ENCODE measurements around the gene FXYD1.

FXYD1 gene

GRCh38 chr19:35162471-35163326, 24.1 kb downstream of the FXYD1 start:
- no peak for DNase-seq (ENCODE audit: low read depth)

- DNase-seq (ENCODE audit: low read depth): no peak
Measured at GRCh38 chr19:35164418-35164817, 25.8 kb downstream of the FXYD1 start.

DNA sequence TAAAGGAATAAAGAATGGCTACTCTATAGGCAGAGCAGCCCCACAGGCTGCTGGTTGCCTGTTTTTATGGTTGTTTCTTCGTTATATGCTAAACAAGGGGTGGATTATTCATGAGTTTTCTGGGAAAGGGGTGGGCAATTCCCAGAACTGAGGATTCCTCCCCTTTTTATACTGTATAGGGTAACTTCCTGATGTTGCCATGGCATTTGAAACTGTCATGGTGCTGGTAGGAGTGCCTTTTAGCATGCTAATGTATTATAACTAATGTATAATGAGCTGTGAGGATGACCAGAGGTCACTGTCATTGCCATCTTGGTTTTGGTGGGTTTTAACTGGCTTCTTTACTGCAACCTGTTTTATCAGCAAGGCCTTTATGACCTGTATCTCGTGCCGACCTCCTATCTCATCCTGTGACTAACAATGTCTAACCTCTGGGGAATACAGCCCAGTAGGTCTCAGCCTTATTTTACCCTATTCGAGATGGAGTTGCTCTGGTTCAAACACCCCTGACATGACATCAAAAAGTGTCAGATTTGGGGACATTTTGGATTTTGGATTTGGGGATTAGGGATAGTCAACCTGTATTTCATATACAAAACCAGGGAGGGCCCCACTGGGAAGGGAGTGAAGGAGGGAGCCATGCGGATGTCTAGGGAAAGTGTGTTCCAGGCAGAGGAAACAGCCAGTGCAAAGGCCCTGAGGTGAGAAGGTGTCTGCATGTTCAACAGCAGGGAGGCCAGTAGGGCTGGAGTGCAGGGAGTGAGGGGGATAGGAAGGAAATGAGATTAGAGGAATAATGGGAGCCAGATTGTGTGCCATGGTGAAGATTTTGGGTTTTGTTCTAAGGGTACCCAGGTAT, 26.8 kb downstream of the FXYD1 start:
- no peak for DNase-seq (ENCODE audit: low read depth)

DNA sequence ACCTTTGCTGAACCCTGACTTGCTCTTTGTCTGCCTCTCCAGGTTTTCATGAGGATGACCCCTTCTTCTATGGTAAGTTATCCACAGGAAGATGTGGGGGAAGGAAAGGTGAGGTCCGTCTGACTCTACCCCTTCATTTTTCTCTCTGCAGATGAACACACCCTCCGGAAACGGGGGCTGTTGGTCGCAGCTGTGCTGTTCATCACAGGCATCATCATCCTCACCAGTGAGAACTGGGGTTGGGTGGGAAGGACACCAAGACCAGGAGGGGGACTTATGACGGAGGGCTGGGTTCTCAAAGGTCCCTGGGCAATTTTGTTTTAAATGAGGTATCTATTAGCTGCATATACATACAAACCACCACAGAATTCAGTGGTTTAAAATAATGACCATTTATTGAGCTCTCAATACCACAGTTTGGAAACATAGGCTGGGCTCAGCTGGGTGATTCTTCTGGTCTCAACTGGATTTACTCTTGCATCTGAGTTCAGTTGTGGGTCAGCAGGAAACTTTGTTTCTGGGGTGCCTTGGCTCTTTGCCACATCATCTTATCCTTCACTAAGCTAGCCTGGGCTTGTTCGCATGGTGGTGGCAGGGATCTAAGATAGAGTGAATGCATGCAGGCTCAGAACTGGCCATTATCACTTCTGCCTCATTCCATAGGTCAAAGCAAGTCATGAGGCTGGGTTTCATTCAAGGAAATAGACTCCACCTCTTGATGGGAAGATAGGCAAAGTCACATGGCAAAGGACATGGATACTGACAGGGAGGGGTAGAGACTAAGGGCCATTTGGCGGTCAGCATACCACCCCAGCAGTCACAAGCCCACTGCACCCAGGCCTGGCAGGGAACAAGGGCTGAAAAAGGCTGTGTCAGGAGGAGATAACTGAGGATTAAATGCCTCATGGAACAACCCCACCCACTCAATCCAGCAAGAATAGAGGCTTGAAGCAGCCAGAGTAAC, 27.8 kb downstream of the FXYD1 start:
- DNase-seq (ENCODE audit: low read depth): no peak

GRCh38 chr19:35167251-35168119, 28.9 kb downstream of the FXYD1 start:
- no peak for DNase-seq (ENCODE audit: low read depth)

GRCh38 chr19:35168196-35168595, 29.6 kb downstream of the FXYD1 start:
- DNase-seq (ENCODE audit: low read depth): no peak

DNA sequence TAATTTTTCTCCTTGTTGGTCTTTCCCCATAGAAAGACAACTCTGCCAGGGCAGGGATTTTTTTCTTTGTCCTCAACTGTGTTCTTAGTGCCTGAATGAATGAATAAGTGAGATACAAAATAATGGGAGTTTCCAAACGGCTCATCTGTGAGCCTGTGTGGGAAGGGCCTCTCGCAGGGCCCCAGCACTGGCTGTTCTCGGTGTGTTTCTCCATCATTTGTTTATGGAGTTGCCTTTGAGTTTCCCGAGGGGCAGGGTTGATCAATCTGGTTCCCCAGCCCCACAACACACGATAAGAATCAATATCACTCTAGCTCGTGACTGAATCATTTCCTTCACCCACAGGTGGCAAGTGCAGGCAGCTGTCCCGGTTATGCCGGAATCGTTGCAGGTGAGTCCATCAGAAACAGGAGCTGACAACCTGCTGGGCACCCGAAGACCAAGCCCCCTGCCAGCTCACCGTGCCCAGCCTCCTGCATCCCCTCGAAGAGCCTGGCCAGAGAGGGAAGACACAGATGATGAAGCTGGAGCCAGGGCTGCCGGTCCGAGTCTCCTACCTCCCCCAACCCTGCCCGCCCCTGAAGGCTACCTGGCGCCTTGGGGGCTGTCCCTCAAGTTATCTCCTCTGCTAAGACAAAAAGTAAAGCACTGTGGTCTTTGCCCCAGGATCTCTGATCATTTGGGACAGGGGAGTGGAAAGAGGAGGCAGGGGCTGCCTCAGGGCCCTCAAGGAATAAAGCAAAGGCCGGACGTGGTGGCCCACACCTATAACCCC, 30.8 kb downstream of the FXYD1 start:
- no peak for DNase-seq (ENCODE audit: low read depth)

- no peak for DNase-seq (ENCODE audit: low read depth)
Measured at GRCh38 chr19:35170359-35171061, 31.9 kb downstream of the FXYD1 start.

GRCh38 chr19:35171730-35172129, 33.1 kb downstream of the FXYD1 start:
- no peak for DNase-seq (ENCODE audit: low read depth)

DNA sequence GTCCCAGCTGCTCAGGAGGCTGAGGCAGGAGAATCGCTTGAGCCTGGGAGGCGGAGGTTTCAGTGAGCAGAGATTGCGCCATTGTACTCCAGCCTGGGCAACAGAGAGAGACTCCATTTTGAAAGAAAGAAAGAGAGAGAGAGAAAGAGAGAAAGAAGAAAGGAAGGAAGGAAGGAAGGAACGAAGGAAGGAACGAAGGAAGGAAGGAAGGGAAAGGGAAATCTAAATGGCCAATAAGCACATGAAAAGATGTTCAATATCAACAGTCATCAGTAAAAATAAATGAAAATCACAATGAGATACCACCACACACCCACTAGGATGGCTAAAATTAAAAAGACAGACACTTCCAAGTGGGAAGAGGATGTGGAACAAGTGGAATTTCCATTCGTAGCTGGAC, 35.6 kb downstream of the FXYD1 start:
- no peak for DNase-seq (ENCODE audit: low read depth)

GRCh38 chr19:35176181-35176570, 37.6 kb downstream of the FXYD1 start:
- no peak for DNase-seq (ENCODE audit: low read depth)

DNA sequence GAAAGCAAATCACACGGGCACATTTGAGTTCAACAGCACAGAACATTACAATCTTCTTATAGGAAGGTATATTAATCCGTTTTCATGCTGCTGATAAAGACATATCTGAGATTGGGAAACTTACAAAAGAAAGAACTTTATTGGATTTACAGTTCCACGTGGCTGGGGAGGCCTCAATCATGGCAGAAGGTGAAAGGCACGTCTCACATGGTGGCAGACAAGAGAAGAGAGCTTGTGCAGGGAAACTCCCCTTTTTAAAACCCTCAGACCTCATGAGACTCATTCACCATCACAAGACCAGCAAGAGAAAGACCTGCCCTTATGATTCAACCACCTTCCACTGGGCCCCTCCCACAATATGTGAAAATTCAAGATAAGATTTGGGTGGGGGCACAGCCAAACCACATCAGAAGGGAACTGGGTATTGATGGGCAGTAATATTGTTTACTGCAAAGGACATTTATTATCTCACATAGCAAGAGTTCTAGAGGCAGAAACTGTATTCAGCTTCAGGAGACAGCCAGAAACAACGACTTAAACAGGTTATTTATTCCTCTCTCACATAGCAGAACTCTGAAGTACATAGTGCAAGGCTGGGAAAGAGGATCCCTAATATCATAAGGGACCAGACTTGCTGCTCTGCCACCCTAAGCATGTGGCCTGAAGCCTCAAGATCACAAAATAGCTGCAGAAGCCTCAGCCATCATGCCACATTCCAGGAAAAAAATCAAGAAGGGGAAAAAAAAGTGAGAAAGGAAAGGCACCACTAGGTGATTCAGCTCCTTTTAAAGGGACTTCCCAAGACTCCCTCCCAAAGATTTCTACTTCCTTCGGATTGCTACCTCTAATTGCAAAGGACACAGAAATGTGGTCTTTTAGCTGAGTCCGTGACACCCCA, 39.0 kb downstream of the FXYD1 start:
- DNase-seq (ENCODE audit: low read depth): no peak

DNA sequence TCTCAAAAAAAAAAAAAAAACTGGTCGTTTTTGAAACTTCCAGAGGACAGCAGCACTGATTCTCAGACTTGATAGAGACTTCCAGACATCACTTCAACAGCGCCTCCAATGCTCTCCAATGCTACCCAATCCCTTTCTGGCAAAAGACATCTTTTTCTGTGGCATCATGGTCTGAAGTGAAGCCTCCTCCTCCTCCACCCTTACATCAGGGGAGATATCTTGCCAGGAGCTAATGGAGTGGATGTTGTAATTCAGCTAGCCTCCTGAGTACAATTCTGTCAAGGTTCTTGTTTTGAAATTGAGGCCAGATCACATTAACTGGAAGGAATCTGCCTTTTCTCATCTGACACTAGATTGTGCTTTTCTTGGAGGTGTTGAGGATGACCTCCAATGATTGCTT, 40.1 kb downstream of the FXYD1 start:
- DNase-seq (ENCODE audit: low read depth): no peak

DNA sequence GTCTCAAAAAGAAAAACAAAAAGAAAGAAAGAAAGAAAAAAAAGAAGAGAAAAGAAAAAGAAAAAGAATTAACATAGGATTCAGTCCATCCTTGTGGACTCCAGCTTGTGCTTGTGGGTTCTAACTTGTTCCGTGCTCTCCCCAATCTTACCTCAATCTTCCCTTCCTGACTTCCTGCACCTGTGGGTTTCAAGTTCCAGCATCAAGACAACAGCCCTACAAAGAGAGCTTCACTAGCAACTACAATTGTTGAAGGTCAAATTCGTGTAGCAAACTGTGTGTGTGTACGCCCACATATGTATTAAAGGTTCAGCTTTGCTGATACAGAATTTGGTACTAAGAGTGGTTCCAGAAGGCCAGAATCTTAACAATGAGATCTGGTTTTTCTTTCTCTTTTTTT, 41.2 kb downstream of the FXYD1 start:
- no peak for DNase-seq (ENCODE audit: low read depth)

DNA sequence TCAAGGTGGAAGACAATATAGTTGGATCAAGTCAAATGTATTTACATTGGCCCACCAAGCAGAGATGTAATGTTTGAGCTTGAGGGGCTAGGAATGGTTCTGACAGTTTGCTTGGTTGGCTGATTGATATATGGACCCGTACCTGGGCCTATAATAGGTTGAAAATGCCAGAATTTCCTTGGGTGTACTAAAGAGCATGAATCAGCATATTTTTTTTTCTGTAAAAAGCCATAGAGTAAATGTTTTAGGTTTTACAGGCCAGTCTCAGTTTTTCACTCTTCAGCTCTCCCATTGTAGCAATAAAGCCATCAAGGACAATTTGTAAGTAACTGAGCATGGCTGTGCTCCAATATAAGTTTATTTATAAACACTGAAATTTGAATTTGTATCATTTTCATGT, 42.8 kb downstream of the FXYD1 start:
- no peak for DNase-seq (ENCODE audit: low read depth)

GRCh38 chr19:35184267-35184666, 45.6 kb downstream of the FXYD1 start:
- DNase-seq (ENCODE audit: low read depth): no peak

GRCh38 chr19:35184884-35185283, 46.3 kb downstream of the FXYD1 start:
- no peak for DNase-seq (ENCODE audit: low read depth)

Measured in stromal cell of bone marrow (primary cell).